HG03175 (cell line): Measurements from ENCODE around the gene EDDM13.
"Not testable (repeated sequence)": the region's sequence is repeated elsewhere in the genome, so short reads cannot be mapped to it uniquely, and the experiment has no call there.

Experiments used
- ATAC-seq: cut with Tn5 transposase; IDR thresholded peaks from one replicate; pipeline ENCODE4 v1.9.1; 2021; ENCODE audit warnings: mild to moderate bottlenecking, moderate library complexity; ENCODE audit not compliant: unreplicated experiment

Gene EDDM13

GRCh38 chr19:56319991-56320390, 47.4 kb downstream of the EDDM13 start:
- no peak for ATAC-seq

GRCh38 chr19:56321254-56321988, 48.9 kb downstream of the EDDM13 start:
- ATAC-seq: no peak

DNA sequence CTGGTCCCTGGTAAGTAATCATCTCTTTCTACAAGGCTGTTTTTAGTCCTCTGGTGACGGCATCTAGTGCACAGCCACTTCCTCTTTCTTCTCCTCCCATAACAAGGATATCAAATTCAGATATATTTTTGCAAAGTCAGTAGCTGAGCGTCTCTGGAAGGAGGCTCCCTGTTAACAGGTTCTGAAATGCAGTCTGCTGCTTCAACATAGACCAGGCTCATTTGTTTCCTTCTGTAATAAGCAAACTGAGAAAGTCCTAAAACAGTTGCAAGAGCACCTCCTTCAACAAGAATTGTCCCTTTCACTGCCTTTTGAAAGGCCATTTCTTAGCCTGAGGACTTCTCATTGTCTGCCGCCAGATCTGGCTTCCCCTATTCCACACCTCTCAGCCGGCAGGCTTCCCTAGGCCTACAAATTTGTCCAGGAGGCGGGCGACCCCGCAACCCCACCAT, 49.5 kb downstream of the EDDM13 start:
- ATAC-seq: no peak

DNA sequence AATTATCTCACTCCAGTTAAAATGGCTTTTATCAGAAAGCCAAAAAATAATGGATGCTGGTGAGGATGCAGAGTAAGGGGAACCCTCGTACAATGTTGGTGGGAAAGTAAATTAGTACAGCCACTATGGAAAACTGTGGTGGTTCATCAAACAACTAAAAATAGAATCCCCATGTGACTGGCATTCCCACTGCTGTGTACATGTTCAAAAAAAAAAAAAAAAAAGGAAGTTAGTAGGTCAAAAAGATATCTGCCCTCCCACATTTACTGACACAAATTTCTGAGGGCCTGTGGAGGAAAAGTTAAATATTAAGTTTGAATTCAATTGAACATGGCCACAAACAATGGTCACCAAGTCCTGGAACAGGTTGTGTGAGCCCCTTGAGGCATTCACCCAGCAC, 51.9 kb downstream of the EDDM13 start:
- ATAC-seq: no peak

DNA sequence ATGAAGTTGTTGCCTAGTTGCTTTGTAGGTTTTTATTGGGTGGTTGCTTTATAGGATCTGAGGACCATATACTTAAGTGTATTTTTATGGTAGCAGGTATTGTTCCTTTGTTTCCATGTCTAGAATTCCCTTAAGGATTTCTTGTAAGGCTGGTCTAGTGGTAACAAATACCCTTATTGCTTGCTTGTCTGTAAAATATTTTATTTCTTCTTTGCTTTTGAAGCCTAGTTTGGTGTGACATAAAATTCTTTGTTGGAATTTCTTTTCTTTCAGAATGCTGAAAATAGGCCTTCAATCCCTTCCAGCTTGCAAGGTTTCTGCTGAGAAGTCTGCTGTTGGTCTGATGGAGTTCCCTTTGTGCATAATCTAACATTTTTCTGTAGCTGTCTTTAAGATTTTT, 60.1 kb downstream of the EDDM13 start:
- ATAC-seq: no peak

DNA sequence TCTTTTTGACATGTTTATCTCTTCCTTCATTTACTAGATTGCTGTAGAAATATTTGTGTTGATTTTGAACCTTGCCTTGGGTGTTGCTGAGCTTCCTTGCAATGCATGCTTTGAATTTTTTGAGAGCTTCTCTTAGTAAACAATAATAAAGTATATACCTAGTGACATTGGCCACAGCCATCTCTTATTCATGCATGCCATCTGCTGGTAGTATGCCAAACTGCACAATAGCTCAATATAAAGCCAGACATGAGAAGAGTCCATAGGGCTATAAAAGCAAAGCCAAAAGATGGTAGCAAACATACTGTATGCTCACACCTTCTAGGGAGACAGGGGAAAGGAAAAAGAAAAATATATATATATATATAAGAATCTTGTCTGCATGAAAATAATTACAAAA, 61.0 kb downstream of the EDDM13 start:
- no peak for ATAC-seq

DNA sequence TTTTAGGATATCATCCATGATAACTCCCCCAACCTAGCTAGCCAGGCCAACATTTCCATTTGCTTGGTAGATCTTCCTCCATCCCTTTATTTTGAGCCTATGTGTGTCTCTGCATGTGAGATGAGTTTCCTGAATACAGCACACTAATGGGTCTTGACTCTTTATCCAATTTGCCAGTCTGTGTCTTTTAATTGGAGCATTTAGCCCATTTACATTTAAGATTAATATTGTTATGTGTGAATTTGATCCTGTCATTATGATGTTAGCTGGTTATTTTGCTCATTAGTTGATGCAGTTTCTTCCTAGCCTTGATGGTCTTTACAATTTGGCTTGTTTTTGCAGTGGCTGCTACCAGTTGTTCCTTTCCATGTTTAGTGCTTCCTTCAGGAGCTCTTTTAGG, 62.8 kb downstream of the EDDM13 start:
- ATAC-seq: not testable (repeated sequence)

GRCh38 chr19:56337077-56337476, 64.5 kb downstream of the EDDM13 start:
- ATAC-seq: not testable (repeated sequence)

GRCh38 chr19:56339031-56339430, 66.5 kb downstream of the EDDM13 start:
- ATAC-seq: not testable (repeated sequence)

GRCh38 chr19:56341948-56342347, 69.4 kb downstream of the EDDM13 start:
- no peak for ATAC-seq

- ATAC-seq: no peak
These were observed 74.7 kb downstream of the EDDM13 start for GRCh38 chr19:56347163-56347778.

- no peak for ATAC-seq
These were observed 75.8 kb downstream of the EDDM13 start for GRCh38 chr19:56348289-56348877.

- ATAC-seq: no peak
These were observed 78.0 kb downstream of the EDDM13 start for GRCh38 chr19:56350416-56351045.

DNA sequence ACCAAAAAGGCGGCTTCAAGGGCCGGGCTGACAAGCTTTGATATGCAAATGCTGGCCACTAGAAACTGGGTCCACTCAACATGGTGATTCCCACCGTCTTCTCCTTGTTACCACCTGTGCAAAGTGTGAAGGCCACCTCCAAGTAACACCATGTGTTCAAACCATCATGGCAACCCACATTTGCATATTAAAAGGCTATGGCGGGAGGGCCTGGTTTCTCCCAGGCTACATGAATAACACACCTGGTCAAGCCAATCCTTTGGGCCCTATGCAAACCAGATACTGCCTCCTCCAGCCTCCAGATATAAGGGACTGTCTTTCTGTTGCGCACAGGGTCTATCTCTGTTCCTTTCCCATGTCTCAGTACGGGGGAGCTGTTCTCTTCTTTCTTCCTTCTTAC, 78.7 kb downstream of the EDDM13 start:
- ATAC-seq: no peak

GRCh38 chr19:56355517-56355916, 83.0 kb downstream of the EDDM13 start:
- no peak for ATAC-seq

GRCh38 chr19:56356944-56357343, 84.4 kb downstream of the EDDM13 start:
- no peak for ATAC-seq
